Keratinocyte (primary cell): ENCODE results near the gene ITIH4. TPM values are rescaled to one million over a fixed set of nuclear protein-coding genes. Genes with fewer than 3 reads are reported as not detected.

ENCODE experiments used
- DNase-seq: peaks from one replicate; pipeline ENCODE4 v3.0.0-alpha.2; 2011; ENCODE audit warnings: low read depth, missing footprints, low spot score
- FAIRE-seq: peaks from 2 replicates; lab custom pipeline; 2011; peaks lifted over from hg19 to GRCh38; lab: Jason Lieb, UNC
- H2AFZ ChIP-seq: 2 replicates; pipeline ENCODE4 v1.6.0; 2012; ENCODE audit warnings: low read length, control low read depth, inconsistent platforms; ENCODE audit not compliant: control insufficient read depth
- H3K27ac ChIP-seq: 2 replicates; pipeline ENCODE4 v1.5.1; 2011; ENCODE audit warnings: low read length; ENCODE audit not compliant: control insufficient read depth, insufficient read depth
- H3K27me3 ChIP-seq: 3 replicates; pipeline ENCODE4 v1.6.0; 2011; ENCODE audit warnings: low read length; ENCODE audit not compliant: control insufficient read depth, insufficient read depth; ENCODE audit errors: extremely low read depth
- H3K36me3 ChIP-seq, 2 experiments: 2 replicates in 1 of 2; 3 replicates in 1 of 2; pipeline ENCODE4 v1.5.1; 2011; ENCODE audit warnings: low read length in 2 of 2, mild to moderate bottlenecking in 1 of 2; ENCODE audit not compliant: control insufficient read depth in 2 of 2, insufficient read depth in 2 of 2; ENCODE audit errors: extremely low read depth in 1 of 2
- H3K4me1 ChIP-seq: 3 replicates; pipeline ENCODE4 v1.5.1; 2011; ENCODE audit warnings: low read length; ENCODE audit not compliant: control insufficient read depth, insufficient read depth; ENCODE audit errors: extremely low read depth
- H3K4me2 ChIP-seq: 3 replicates; pipeline ENCODE4 v1.6.0; 2011; ENCODE audit warnings: low read depth, low read length; ENCODE audit not compliant: control insufficient read depth, insufficient read depth; ENCODE audit errors: extremely low read depth
- H3K4me3 ChIP-seq, 3 experiments: fragments of 200-600 bp in 1 of 3; sonication (generic) in 1 of 3; 2 replicates in 2 of 3; 3 replicates in 1 of 3; pipeline ENCODE4 v1.5.1; 2011 to 2016; ENCODE audit warnings: low read length in 3 of 3, mild to moderate bottlenecking in 3 of 3, control low read depth in 2 of 3, inconsistent platforms in 1 of 3, low read depth in 1 of 3, mixed read lengths in 1 of 3, mixed run types in 1 of 3, moderate library complexity in 1 of 3; ENCODE audit not compliant: control insufficient read depth in 2 of 3, insufficient read depth in 2 of 3; ENCODE audit errors: extremely low read depth in 1 of 3
- H3K79me2 ChIP-seq: 2 replicates; pipeline ENCODE4 v1.6.0; 2012; ENCODE audit warnings: low read length; ENCODE audit not compliant: control insufficient read depth, insufficient read depth
- H3K9ac ChIP-seq: 3 replicates; pipeline ENCODE4 v1.6.0; 2011; ENCODE audit warnings: low read length; ENCODE audit not compliant: control insufficient read depth, insufficient read depth; ENCODE audit errors: extremely low read depth
- H3K9me1 ChIP-seq: 3 replicates; pipeline ENCODE4 v1.6.0; 2011; ENCODE audit warnings: low read length; ENCODE audit not compliant: control insufficient read depth, insufficient read depth; ENCODE audit errors: extremely low read depth
- H3K9me3 ChIP-seq: 2 replicates; pipeline ENCODE4 v1.5.1; 2012; ENCODE audit warnings: low read depth, low read length; ENCODE audit not compliant: control insufficient read depth
- H4K20me1 ChIP-seq: 3 replicates; pipeline ENCODE4 v1.6.0; 2011; ENCODE audit warnings: low read length; ENCODE audit not compliant: control insufficient read depth, insufficient read depth; ENCODE audit errors: extremely low read depth
- EZH2 ChIP-seq: IDR thresholded peaks from one replicate; pipeline ENCODE4 v1.6.1; 2012; ENCODE audit warnings: inconsistent platforms, mild to moderate bottlenecking, low read length, moderate library complexity
- dilution Hi-C: fragments of 300-500 bp; cut with MboI; formaldehyde crosslinking; loops from one replicate; pipeline ENCODE4 v1.7.0; 2020; ENCODE audit warnings: low sequenced_read_pairs; ENCODE audit not compliant: extremely low pct_ligation_motif_present
- polyA plus RNA-seq, 5 experiments: library from polyadenylated mRNA; depleted of rRNA in 3 of 5; stranded (reverse) in 3 of 5; stranded (forward) in 1 of 5; unstranded in 1 of 5; fragments of >200 nt; gene quantifications; 1 replicate in 1 of 5; 2 replicates in 3 of 5; 3 replicates in 1 of 5; pipeline versions ENCODE4 v1.2.1 to v1.2.3, GENCODE V29; 2011 to 2012; ENCODE audit warnings: missing spikeins in 2 of 5, low read depth in 1 of 5, low replicate concordance in 1 of 5
- TF ChIP-seq, protein P1 (sequence below), 3 experiments: IDR thresholded peaks in 1 of 3; conservative IDR thresholded peaks in 1 of 3; optimal IDR thresholded peaks in 1 of 3; 2 replicates in 2 of 3; 3 replicates in 1 of 3; pipeline versions ENCODE3 to v1.5.1; 2011; ENCODE audit warnings: low read length in 3 of 3, mild to moderate bottlenecking in 3 of 3, moderate library complexity in 2 of 3, control low read depth in 1 of 3, inconsistent platforms in 1 of 3; ENCODE audit not compliant: insufficient read depth in 2 of 3; ENCODE audit errors: extremely low read depth in 1 of 3

Gene ITIH4
- polyA plus RNA-seq, 1 donor (not counting 4 experiments of a cell fraction or from before 2014, with no cell fraction given): 1.4 TPM

DNA sequence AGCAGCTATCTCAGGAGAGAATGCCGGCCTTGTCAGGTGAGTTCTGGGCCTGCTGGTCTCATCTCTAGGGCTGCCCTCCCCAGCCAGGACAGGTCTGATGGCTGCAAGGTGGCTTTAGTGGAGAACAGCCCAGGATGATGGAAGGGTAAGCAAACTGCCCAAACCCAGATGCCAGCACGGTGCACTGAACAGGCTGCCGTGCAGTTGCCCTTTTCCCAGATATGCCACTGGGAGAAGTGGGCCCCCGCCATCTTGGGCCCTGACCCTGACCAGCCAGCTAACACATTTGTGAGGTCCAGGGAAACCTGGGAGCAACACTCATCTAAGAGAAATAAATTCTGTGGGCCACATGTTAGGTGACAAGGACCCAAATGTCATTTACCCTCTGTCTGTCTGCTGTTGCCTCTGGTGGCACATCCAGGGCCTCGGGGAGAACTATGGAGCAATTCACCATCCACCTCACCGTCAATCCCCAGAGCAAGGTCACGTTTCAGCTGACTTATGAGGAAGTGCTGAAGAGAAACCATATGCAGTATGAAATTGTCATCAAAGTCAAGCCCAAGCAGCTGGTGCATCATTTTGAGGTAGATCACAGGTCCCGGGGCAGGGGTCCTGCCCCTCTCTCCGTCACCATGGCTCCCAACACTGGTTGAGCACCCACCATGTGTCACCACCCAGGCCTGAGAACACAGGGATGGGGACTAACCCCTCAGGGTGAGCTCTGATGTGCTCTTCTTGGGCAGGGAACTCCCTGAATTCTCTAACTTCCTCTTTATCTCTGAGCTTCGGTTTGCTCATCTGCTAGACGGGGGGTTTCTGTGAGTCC is 51.2 kb downstream of the ITIH4 start:
- Histone ChIP-seq H3K4me3 (no peak overlapping the region), H3K79me2 (no peaks in the 10 kb centered on the region), H3K27ac (no peak overlapping the region), H3K9ac (no peak overlapping the region), H3K9me1 (no peaks in the 10 kb centered on the region), H3K27me3 (peaks cover 26% of the 10 kb centered on the region), H3K36me3 (no peaks in the 10 kb centered on the region), H2AFZ (no peak overlapping the region), H4K20me1 (no peaks in the 10 kb centered on the region), H3K9me3 (no peaks in the 10 kb centered on the region), H3K4me2 (no peak overlapping the region), H3K4me1 (no peaks in the 10 kb centered on the region)
- dilution Hi-C loops: no loop called here
- FAIRE-seq (no peak), DNase-seq (no peak)
- no peak for TF ChIP-seq EZH2
- TF ChIP-seq, protein P1, sequence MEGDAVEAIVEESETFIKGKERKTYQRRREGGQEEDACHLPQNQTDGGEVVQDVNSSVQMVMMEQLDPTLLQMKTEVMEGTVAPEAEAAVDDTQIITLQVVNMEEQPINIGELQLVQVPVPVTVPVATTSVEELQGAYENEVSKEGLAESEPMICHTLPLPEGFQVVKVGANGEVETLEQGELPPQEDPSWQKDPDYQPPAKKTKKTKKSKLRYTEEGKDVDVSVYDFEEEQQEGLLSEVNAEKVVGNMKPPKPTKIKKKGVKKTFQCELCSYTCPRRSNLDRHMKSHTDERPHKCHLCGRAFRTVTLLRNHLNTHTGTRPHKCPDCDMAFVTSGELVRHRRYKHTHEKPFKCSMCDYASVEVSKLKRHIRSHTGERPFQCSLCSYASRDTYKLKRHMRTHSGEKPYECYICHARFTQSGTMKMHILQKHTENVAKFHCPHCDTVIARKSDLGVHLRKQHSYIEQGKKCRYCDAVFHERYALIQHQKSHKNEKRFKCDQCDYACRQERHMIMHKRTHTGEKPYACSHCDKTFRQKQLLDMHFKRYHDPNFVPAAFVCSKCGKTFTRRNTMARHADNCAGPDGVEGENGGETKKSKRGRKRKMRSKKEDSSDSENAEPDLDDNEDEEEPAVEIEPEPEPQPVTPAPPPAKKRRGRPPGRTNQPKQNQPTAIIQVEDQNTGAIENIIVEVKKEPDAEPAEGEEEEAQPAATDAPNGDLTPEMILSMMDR (optimal IDR thresholded peaks at IDR 0.05 in 1 of 3, IDR thresholded peaks at IDR 0.05 in 1 of 3, conservative IDR thresholded peaks at IDR 0.05 in 1 of 3; ENCODE audit: extremely low read depth in 1 of 3, insufficient read depth in 2 of 3, low read length in 3 of 3): no peak

- DNase-seq (no peak), FAIRE-seq (no peak)
- Histone ChIP-seq H3K9me1 (no peaks in the 10 kb centered on the region), H3K9ac (no peak overlapping the region), H3K27ac (no peak overlapping the region), H3K27me3 (peaks cover 21% of the 10 kb centered on the region), H3K79me2 (no peaks in the 10 kb centered on the region), H3K4me1 (no peaks in the 10 kb centered on the region), H3K9me3 (no peaks in the 10 kb centered on the region), H3K4me2 (no peak overlapping the region), H3K4me3 (no peak overlapping the region), H3K36me3 (no peaks in the 10 kb centered on the region), H4K20me1 (no peaks in the 10 kb centered on the region), H2AFZ (no peak overlapping the region)
- TF ChIP-seq, protein P1 (optimal IDR thresholded peaks at IDR 0.05 in 1 of 3, IDR thresholded peaks at IDR 0.05 in 1 of 3, conservative IDR thresholded peaks at IDR 0.05 in 1 of 3; ENCODE audit: extremely low read depth in 1 of 3, insufficient read depth in 2 of 3, low read length in 3 of 3): no peak
- TF ChIP-seq EZH2: no peak
- dilution Hi-C loops: no loop called here
These were observed 52.3 kb downstream of the ITIH4 start for GRCh38 chr3:52777959-52778805.
